HG02642 (cell line): ENCODE data around the gene FKBP4.
"Not testable (repeated sequence)": the region's sequence is repeated elsewhere in the genome, so short reads cannot be mapped to it uniquely, and the experiment has no call there.

Source experiments
- ATAC-seq: cut with Tn5 transposase; IDR thresholded peaks from one replicate; pipeline ENCODE4 v1.9.1; 2021; ENCODE audit warnings: mild to moderate bottlenecking; ENCODE audit not compliant: unreplicated experiment, poor library complexity

The FKBP4 gene

GRCh38 chr12:2794736-2795289 lies at the start of gene FKBP4:
FKBP4 (plus strand) TSS chr12:2794970; CDS start chr12:2795140, 170 bp downstream.
- ATAC-seq = peak; percentile 85

GRCh38 chr12:2745655-2746054 lies 49.1 kb upstream of the FKBP4 start:
- no peak for ATAC-seq

- no peak for ATAC-seq
Observed at GRCh38 chr12:2749580-2749979, 45.2 kb upstream of the FKBP4 start.

GRCh38 chr12:2750185-2750584 lies 44.6 kb upstream of the FKBP4 start:
- no peak for ATAC-seq

GRCh38 chr12:2751230-2751629 lies 43.5 kb upstream of the FKBP4 start:
- ATAC-seq = no peak

- no peak for ATAC-seq
Observed at GRCh38 chr12:2751686-2752085, 43.1 kb upstream of the FKBP4 start.

GRCh38 chr12:2752676-2753371 lies 41.9 kb upstream of the FKBP4 start:
- no peak for ATAC-seq

GRCh38 chr12:2753536-2753935 lies 41.2 kb upstream of the FKBP4 start:
- ATAC-seq = no peak

GRCh38 chr12:2754208-2754607 lies 40.6 kb upstream of the FKBP4 start:
- ATAC-seq = no peak

GRCh38 chr12:2756756-2757155 lies 38.0 kb upstream of the FKBP4 start:
- ATAC-seq = no peak

- ATAC-seq = no peak
Observed at GRCh38 chr12:2759733-2760132, 35.0 kb upstream of the FKBP4 start.

GRCh38 chr12:2764398-2764797 lies 30.4 kb upstream of the FKBP4 start:
- ATAC-seq = no peak

GRCh38 chr12:2765052-2765451 lies 29.7 kb upstream of the FKBP4 start:
- no peak for ATAC-seq

- ATAC-seq = no peak
Observed at GRCh38 chr12:2765608-2766007, 29.2 kb upstream of the FKBP4 start.

GRCh38 chr12:2768224-2768961 lies 26.4 kb upstream of the FKBP4 start:
- ATAC-seq = no peak

GRCh38 chr12:2769866-2770533 lies 24.8 kb upstream of the FKBP4 start:
- no peak for ATAC-seq

- not testable (repeated sequence) for ATAC-seq
Observed at GRCh38 chr12:2770544-2770943, 24.2 kb upstream of the FKBP4 start.

GRCh38 chr12:2772370-2772769 lies 22.4 kb upstream of the FKBP4 start:
- ATAC-seq = no peak

- no peak for ATAC-seq
Observed at GRCh38 chr12:2773199-2773875, 21.4 kb upstream of the FKBP4 start.

GRCh38 chr12:2775431-2775830 lies 19.3 kb upstream of the FKBP4 start:
- ATAC-seq = no peak
